Measurements from ENCODE around the gene GSAP.

The GSAP gene

GRCh38 chr7:77438131-77438530 is 22.0 kb upstream of the GSAP start:
- DNase-seq: no peak

- no peak for DNase-seq
Observed at GRCh38 chr7:77434570-77435275, 18.6 kb upstream of the GSAP start.

- DNase-seq: no peak
Observed at GRCh38 chr7:77433901-77434300, 17.8 kb upstream of the GSAP start.

- no peak for DNase-seq
Observed at GRCh38 chr7:77430927-77431326, 14.8 kb upstream of the GSAP start.

- no peak for DNase-seq
Observed at GRCh38 chr7:77428777-77429231, 12.7 kb upstream of the GSAP start.

GRCh38 chr7:77427996-77428603 is 12.0 kb upstream of the GSAP start:
- DNase-seq: peak; percentile 22

- no peak for DNase-seq
Observed at GRCh38 chr7:77426521-77427051, 10.4 kb upstream of the GSAP start.

- DNase-seq: no peak
Observed at GRCh38 chr7:77426052-77426404, 9.9 kb upstream of the GSAP start.

- no peak for DNase-seq
Observed at GRCh38 chr7:77425101-77426051, 9.2 kb upstream of the GSAP start.

- no peak for DNase-seq
Observed at GRCh38 chr7:77422500-77422899, 6.4 kb upstream of the GSAP start.

GRCh38 chr7:77420986-77421672 is 5.0 kb upstream of the GSAP start:
- DNase-seq: no peak

GRCh38 chr7:77420438-77420837 is 4.3 kb upstream of the GSAP start:
- no peak for DNase-seq

GRCh38 chr7:77419102-77419501 is 3.0 kb upstream of the GSAP start:
- DNase-seq: no peak

GRCh38 chr7:77417801-77418200 is 1.7 kb upstream of the GSAP start:
- DNase-seq: no peak

- no peak for DNase-seq
Observed at GRCh38 chr7:77416621-77417371, 647 bp upstream of the GSAP start.

GRCh38 chr7:77415476-77415822 is 700 bp downstream of the GSAP start:
- DNase-seq: peak; percentile 35

- DNase-seq: no peak
Observed at GRCh38 chr7:77413861-77414424, 2.2 kb downstream of the GSAP start.

GRCh38 chr7:77413128-77413527 is 3.0 kb downstream of the GSAP start:
- DNase-seq: no peak

- DNase-seq: no peak
Observed at GRCh38 chr7:77409739-77410547, 6.2 kb downstream of the GSAP start.

- no peak for DNase-seq
Observed at GRCh38 chr7:77409005-77409738, 7.0 kb downstream of the GSAP start.

Data from CD4-positive, alpha-beta T cell treated with Interleukin-6 for 4 hours (primary cell).